GM19452 (cell line): ENCODE data around the gene DPEP1.
"Not testable (repeated sequence)": the region's sequence is repeated elsewhere in the genome, so short reads cannot be mapped to it uniquely, and the experiment has no call there.

Experiments used
- ATAC-seq: cut with Tn5 transposase; IDR thresholded peaks from one replicate; pipeline ENCODE4 v1.9.1; 2021; ENCODE audit not compliant: unreplicated experiment

The DPEP1 gene

DNA sequence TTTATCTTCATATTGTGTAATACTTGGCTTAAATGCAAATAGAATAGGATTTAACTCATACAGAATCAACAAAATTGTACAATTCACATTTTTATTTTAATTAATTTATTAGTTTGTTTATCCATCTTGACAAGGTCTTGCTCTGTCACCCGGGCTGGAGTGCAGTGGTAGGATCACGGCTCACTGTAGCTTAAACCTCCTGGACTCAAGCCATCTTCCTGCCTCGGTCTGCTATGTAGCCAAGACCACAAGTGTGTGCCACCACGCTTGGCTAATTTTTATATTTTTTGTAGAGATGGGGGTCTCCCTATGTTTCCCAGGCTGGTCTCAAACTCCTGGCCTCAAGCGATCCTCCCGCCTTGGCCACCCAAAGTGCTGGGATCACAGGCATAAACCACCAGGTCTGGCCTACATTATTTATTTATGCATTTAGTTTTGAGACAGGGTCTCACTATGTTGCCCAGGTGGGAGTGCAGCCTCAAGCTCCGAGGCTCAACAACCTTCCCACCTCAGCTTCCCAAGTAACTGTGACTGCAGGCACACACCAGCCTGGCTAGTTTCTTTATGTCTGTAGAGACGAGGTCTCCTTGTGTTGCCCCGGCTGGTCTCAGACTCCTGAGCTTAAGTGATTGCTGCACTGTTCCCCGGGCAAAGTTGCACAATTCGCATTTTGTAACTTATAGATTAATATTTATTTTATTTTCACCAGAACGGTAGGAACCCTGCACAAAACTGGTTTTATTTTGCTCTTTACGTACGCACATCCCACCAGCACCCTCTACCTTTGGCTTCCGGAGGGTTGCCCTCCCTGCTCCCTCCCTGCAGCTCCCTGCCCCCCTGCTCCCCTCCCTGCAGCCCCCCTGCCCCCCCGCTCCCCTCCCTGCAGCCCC is 4.9 kb downstream of the DPEP1 start:
- ATAC-seq, result no peak

- ATAC-seq, result no peak
Measured at GRCh38 chr16:89619840-89620239, 6.4 kb downstream of the DPEP1 start.

- ATAC-seq, result no peak
Measured at GRCh38 chr16:89620406-89620841, 7.0 kb downstream of the DPEP1 start.

GRCh38 chr16:89621136-89621697 is 7.8 kb downstream of the DPEP1 start:
- ATAC-seq, result no peak

DNA sequence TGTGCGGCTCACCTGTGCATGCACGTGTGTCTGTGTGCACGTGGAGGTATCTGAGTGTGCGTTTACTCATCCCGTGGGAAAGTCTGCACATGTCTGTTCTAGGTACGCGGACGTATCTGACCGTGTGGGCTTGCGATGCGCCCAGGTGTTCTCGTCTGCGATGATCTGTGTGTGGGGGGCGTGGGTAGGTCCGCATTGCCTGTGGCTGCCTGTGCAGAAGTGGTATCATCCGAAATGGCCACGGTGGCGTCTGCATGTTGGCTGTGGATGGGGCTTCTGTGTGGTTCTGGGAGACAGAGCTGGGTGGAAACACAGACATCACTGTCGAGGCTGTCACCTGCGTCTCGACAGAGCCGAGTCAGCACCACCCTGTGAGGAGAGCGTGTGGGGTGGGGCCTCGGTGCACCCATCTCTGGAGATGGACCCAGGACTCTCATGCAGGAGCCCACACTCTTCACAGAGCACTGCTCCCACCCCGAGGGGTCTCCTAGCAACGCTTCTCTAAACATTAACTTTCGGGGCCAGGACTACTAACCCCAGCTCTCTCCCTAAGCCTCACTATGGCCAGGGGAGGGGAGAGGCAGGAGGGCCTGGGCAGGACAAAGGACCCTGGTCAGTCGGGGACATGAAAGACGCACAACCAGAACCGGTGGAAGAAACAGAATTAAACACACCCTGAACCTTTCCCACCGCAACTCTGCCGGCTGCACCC is 8.4 kb downstream of the DPEP1 start:
- ATAC-seq, result no peak

- ATAC-seq, result no peak
Measured at GRCh38 chr16:89623511-89624261, 10.2 kb downstream of the DPEP1 start.

DNA sequence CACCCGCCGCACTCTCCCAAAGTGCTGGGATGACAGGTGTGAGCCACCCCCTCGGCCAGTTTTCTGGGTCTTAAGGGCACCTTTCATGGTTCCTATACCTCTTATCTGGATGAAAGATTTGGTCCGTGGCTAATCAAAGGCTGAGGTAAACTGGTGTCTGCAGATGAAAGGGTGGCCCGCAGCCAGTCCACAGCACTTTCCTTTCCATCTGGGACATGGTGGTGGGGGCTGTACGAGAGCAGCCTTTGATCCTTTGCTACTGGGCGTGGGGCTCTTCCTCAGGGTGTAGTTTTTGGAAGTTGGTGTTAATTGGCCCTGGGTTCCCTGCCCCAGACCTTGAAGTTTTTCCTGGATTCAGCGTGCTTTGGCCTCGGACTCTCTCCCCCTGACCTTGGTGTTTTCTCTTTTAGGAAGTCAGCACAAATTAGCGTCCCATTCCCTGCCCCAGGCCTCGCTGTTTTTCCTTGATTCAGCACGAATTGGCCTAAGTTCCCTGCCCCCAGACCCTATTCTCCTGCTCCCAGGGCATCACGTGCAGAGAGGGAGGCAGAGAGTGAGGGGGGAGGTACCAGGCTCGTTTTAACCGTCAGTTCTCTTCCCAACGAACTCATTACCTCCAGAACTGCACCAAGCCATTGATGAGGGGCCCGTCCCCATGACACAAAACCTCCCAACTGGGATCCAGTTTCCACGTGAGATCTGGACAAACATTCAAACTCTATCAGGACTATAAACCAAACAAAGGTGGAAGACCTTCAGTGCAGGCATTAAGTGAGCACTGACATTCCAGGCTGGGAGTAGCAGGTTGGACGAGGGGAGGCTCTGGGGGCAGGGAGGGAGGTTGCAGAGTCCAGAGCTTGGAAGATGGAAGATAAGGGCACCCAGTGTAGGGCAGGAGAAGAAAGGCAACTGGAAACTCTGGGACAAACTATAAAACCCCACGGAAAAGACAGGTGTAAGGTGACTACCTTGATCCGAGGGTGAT is 11.6 kb downstream of the DPEP1 start:
- ATAC-seq, result no peak

DNA sequence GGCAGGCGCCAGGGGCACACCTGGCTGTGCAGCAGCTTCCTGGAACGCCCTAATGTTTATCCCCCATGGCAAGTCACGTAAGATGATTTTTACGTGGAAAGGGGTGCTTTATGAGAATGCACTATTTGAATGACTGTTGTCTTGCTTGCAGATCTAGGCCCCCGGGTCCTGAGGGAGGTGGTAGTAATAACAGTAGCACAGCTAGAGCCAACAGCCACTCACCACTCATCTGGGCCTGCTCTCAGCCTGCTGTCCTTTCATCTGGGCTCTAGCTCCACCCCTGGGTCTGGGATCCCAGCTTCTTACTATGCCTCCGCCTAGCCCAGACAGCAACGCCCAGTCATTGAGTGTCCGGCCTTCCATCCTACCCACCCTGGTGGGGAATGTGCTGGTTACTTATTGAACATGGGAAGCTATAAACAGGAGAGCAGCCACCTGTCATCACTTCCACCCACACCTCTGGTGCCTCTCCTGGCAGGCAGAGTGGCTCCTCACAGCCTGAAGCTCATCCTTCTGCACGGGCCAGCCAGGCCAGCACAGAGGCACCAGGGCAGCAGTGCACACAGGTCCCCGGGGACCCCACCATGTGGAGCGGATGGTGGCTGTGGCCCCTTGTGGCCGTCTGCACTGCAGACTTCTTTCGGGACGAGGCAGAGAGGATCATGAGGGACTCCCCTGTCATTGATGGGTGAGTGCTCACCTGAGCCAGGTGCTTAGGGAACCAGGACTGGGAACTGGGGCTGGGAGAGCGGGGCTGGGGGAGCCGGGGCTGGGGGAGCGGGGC is 16.6 kb downstream of the DPEP1 start:
- ATAC-seq, result no peak

GRCh38 chr16:89633064-89633631 is 19.7 kb downstream of the DPEP1 start:
- no peak for ATAC-seq

- ATAC-seq, result not testable (repeated sequence)
Measured at GRCh38 chr16:89634463-89635385, 21.3 kb downstream of the DPEP1 start.

DNA sequence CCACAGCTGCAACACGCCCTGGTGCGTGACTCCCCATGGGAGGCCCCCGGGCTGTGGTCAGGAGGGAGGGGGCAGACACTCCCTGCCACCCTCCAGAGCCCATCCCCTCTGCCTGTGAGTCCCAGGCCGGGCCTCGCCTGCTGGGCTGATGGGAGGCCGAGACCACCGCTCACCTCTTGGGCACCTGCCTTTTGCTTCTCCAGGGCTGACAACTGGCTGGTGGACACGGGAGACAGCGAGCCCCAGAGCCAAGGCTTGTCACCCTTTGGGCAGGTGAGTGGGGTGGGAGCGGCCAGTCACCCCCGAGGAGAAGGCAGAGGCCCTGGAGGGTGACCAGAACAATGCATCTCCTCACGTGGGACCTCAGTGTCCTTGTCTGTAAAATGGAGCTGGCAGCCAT is 23.2 kb downstream of the DPEP1 start:
- no peak for ATAC-seq

GRCh38 chr16:89637379-89637778 is 23.9 kb downstream of the DPEP1 start:
- ATAC-seq, result no peak

GRCh38 chr16:89638455-89638854 is 25.0 kb downstream of the DPEP1 start:
- ATAC-seq, result no peak

DNA sequence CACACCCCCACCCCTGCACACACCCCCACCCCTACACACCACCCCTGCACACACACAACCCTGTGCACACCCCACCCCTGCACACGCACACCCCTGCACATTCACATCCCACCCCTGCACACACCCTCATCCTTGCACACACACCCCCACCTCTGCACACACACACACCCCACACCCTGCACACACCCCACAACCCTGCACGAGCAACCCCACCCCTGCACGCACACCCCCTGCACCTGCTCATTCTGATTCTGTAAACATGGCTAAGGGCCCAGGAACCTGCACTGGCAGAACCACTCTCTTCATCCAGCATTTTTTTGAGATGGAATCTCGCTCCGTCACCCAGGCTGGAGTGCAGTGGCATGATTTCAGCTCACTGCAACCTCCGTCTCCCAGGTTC is 25.9 kb downstream of the DPEP1 start:
- ATAC-seq, result no peak

- no peak for ATAC-seq
Measured at GRCh38 chr16:89641458-89642119, 28.1 kb downstream of the DPEP1 start.

- ATAC-seq, result no peak
Measured at GRCh38 chr16:89642574-89642973, 29.1 kb downstream of the DPEP1 start.

DNA sequence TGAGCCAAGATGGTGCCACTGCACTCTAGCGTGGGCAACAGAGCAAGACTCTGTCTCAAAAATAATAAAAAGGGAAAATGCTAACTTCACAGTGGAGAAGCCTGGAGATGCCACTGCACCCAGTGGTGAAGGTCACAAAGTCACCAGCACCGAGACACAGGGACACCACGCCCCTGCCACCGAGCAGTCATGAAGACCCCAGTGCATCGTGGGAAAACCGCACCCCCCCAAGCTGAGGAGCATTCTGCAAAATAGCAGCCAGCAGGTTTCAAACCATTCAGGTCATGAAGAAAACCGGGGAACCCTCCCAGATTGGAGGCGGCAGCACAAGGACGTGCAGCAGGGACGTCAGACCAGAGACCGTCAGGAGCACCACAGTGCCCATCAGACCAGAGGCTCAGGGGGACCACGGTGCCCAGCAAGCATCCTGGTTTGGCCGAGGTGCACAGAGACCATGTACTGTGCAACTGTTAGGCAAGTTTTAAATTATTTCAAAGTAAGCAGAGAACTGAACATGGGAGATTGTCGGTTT is 30.4 kb downstream of the DPEP1 start:
- ATAC-seq, result no peak
